OCI-LY7 (cell line): ENCODE results near the gene CMTR2. TPM values are rescaled to one million over a fixed set of nuclear protein-coding genes. Genes with fewer than 3 reads are reported as not detected.

Experiments
- BruUV-seq: library from RNA; stranded (reverse); fragments of 400-500 nt; replicated peaks from 2 replicates; lab custom pipeline; 2021; lab: Mats Ljungman, UMichigan
- CTCF ChIA-PET: fragments of 300-600 bp; sonication (Branson Sonifier 250); formaldehyde crosslinking; loops from one replicate; lab custom pipeline; 2022; ENCODE audit warnings: antibody characterized with exemption; ENCODE audit not compliant: unreplicated experiment; lab: Charles Lee
- POLR2A ChIA-PET: fragments of 300-600 bp; sonication (Branson Sonifier 250); formaldehyde crosslinking; loops from one replicate; lab custom pipeline; 2022; ENCODE audit warnings: antibody characterized with exemption; lab: Charles Lee
- DNase-seq: peaks from one replicate; pipeline ENCODE4 v3.0.0-alpha.2; 2015; ENCODE audit warnings: low spot score
- H2AFZ ChIP-seq: fragments of 200-600 bp; sonication (generic), shearing (Covaris generic); 2 replicates; pipeline ENCODE4 v1.6.1; 2014; ENCODE audit warnings: mild to moderate bottlenecking, antibody characterized with exemption, low read length, moderate library complexity
- H3K27ac ChIP-seq: fragments of 200-600 bp; sonication (generic); 2 replicates; pipeline ENCODE4 v1.5.1; 2014; ENCODE audit warnings: mixed run types, low read depth, mild to moderate bottlenecking, moderate library complexity, low read length, inconsistent platforms; ENCODE audit not compliant: poor library complexity, severe bottlenecking
- H3K36me3 ChIP-seq: fragments of 200-600 bp; sonication (generic); 2 replicates; pipeline ENCODE4 v1.6.1; 2014; ENCODE audit warnings: mild to moderate bottlenecking, antibody characterized with exemption, low read length, moderate library complexity, mixed read lengths; ENCODE audit not compliant: insufficient read depth
- H3K4me1 ChIP-seq: fragments of 200-600 bp; sonication (generic); 2 replicates; pipeline ENCODE4 v1.5.1; 2014; ENCODE audit warnings: mild to moderate bottlenecking, low read length; ENCODE audit not compliant: insufficient read depth, poor library complexity, severe bottlenecking
- H3K4me2 ChIP-seq: fragments of 200-600 bp; sonication (generic); 2 replicates; pipeline ENCODE4 v1.6.1; 2014; ENCODE audit warnings: mild to moderate bottlenecking, low read length
- H3K4me3 ChIP-seq: fragments of 200-600 bp; sonication (generic); 2 replicates; pipeline ENCODE4 v1.5.1; 2014; ENCODE audit warnings: mild to moderate bottlenecking, low read depth, low read length; ENCODE audit not compliant: poor library complexity, severe bottlenecking
- H3K79me2 ChIP-seq: fragments of 200-600 bp; sonication (generic); 2 replicates; pipeline ENCODE4 v1.6.1; 2016; ENCODE audit warnings: low read depth, mild to moderate bottlenecking, low read length, moderate library complexity, mixed read lengths; ENCODE audit not compliant: insufficient read depth
- H3K9me2 ChIP-seq: fragments of 200-600 bp; sonication (generic); 2 replicates; pipeline ENCODE4 v1.6.1; 2016; ENCODE audit warnings: mild to moderate bottlenecking, low read length, mixed read lengths; ENCODE audit not compliant: insufficient read depth
- H3K9me3 ChIP-seq: fragments of 200-600 bp; sonication (generic); 2 replicates; pipeline ENCODE4 v1.6.1; 2014; ENCODE audit warnings: mild to moderate bottlenecking, mixed run types, low read length, mixed read lengths
- H4K20me1 ChIP-seq: fragments of 200-600 bp; sonication (generic); 2 replicates; pipeline ENCODE4 v1.6.1; 2014; ENCODE audit warnings: mild to moderate bottlenecking, antibody characterized with exemption, low read length, moderate library complexity, mixed read lengths; ENCODE audit not compliant: insufficient read depth
- CTCF ChIP-seq: fragments of 200-600 bp; sonication (generic); conservative IDR thresholded peaks from 2 replicates; pipeline ENCODE4 v1.5.1; 2014; ENCODE audit warnings: mild to moderate bottlenecking, antibody characterized with exemption, low read length, moderate library complexity, mixed read lengths
- EZH2phosphoT487 ChIP-seq: fragments of 200-600 bp; sonication (generic); IDR thresholded peaks from 2 replicates; pipeline ENCODE4 v1.6.1; 2018; ENCODE audit warnings: low read depth, borderline replicate concordance, mild to moderate bottlenecking, mixed run types, antibody characterized with exemption, low read length, moderate library complexity, mixed read lengths
- intact Hi-C: fragments of 100-400 bp; cut with micrococcal nuclease; formaldehyde crosslinking; loops from one replicate; pipeline ENCODE4 v1.10.0; 2022; ENCODE audit not compliant: unreplicated experiment
- total RNA-seq, 2 experiments: library from RNA; depleted of rRNA in 1 of 2; stranded (reverse); fragments of >200 nt in 1 of 2; shearing (Covaris generic) in 1 of 2; gene quantifications; 2 replicates each; pipeline ENCODE4 v1.2.3, GENCODE V29; 2014 to 2022

Gene CMTR2
- total RNA-seq, 2 experiments from 2014 or later: 10.4 to 10.9 TPM

GRCh38 chr16:71276589-71277334, 12.4 kb downstream of the CMTR2 start:
- no TSS peak for BruUV-seq

GRCh38 chr16:71273384-71273783, 15.8 kb downstream of the CMTR2 start:
- Histone ChIP-seq H3K4me2 (no peak overlapping the region), H4K20me1 (no peaks in the 10 kb centered on the region), H3K27ac (no peak overlapping the region), H3K79me2 (no peaks in the 10 kb centered on the region), H3K4me3 (no peak overlapping the region), H3K9me3 (0 out of 2 replicates have a peak, but pooled peaks cover 4% of the 10 kb centered on the region), H2AFZ (no peak overlapping the region), H3K36me3 (no peaks in the 10 kb centered on the region), H3K4me1 (no peaks in the 10 kb centered on the region), H3K9me2 (no peaks in the 10 kb centered on the region)
- ChIA-PET POLR2A (no interaction called here), CTCF (no interaction called here)
- no TSS peak for BruUV-seq
- TF ChIP-seq EZH2phosphoT487 (no peak), CTCF (no peak)
- no peak for DNase-seq
- intact Hi-C loops: no loop called here

More at GRCh38 chr16:71276589-71277334, 12.4 kb downstream of the CMTR2 start:
- no peaks in the 10 kb centered on the region for H3K79me2 ChIP-seq
- TF ChIP-seq CTCF (no peak), EZH2phosphoT487 (no peak)
- no peak for DNase-seq
- ChIA-PET CTCF (no interaction called here), POLR2A (no interaction called here)
- H3K4me3 ChIP-seq: no peak overlapping the region
- intact Hi-C loops: no loop called here
- no peaks in the 10 kb centered on the region for H4K20me1 ChIP-seq
- H3K36me3 ChIP-seq: no peaks in the 10 kb centered on the region
- H2AFZ ChIP-seq: no peak overlapping the region
- H3K4me1 ChIP-seq: no peaks in the 10 kb centered on the region
- H3K9me2 ChIP-seq: no peaks in the 10 kb centered on the region
- H3K4me2 ChIP-seq: no peak overlapping the region
- no peak overlapping the region for H3K27ac ChIP-seq
- H3K9me3 ChIP-seq: 0 out of 2 replicates have a peak, but pooled peaks cover 4% of the 10 kb centered on the region

- Histone ChIP-seq H4K20me1 (no peaks in the 10 kb centered on the region), H3K9me3 (no peaks in the 10 kb centered on the region), H3K4me1 (no peaks in the 10 kb centered on the region), H3K9me2 (no peaks in the 10 kb centered on the region), H3K4me3 (no peak overlapping the region), H3K36me3 (no peaks in the 10 kb centered on the region), H3K4me2 (no peak overlapping the region), H3K79me2 (no peaks in the 10 kb centered on the region), H2AFZ (no peak overlapping the region), H3K27ac (no peak overlapping the region)
- CTCF ChIA-PET: no interaction called here
- intact Hi-C loops: no loop called here
- no peak for TF ChIP-seq CTCF
- BruUV-seq: no TSS peak
- POLR2A ChIA-PET: no interaction called here
- DNase-seq: no peak
These were observed 24.9 kb downstream of the CMTR2 start for GRCh38 chr16:71264299-71264698.
